SK-N-SH (cell line): Measurements from ENCODE around the gene IER2. TPM values are rescaled to one million over a fixed set of nuclear protein-coding genes. Genes with fewer than 3 reads are reported as not detected.

ENCODE experiments used
- CTCF ChIA-PET: fragments of 300-600, 350-600 bp; formaldehyde crosslinking; extraction: SDS; loops from one replicate; lab custom pipeline; 2021; lab: Yijun Ruan, JAX
- POLR2A ChIA-PET: fragments of 350-600 bp; sonication (Branson Sonifier 250); formaldehyde crosslinking; extraction: SDS; loops from one replicate; lab custom pipeline; 2020; ENCODE audit warnings: antibody characterized with exemption, inconsistent platforms; lab: Yijun Ruan, JAX
- DNase-seq: peaks from one replicate; pipeline ENCODE4 v3.0.0; 2012
- H2AFZ ChIP-seq: fragments of 200-600 bp; sonication (generic); 2 replicates; pipeline ENCODE4 v1.8.1; 2016; ENCODE audit warnings: antibody characterized with exemption, mild to moderate bottlenecking, low read depth
- H3F3A ChIP-seq: fragments of 200-600 bp; sonication (generic); replicated peaks from 2 replicates; pipeline ENCODE3; 2016; ENCODE audit warnings: antibody characterized with exemption, mild to moderate bottlenecking; ENCODE audit not compliant: insufficient read depth
- H3K27ac ChIP-seq, 2 experiments: fragments of 200-500 bp in 1 of 2; fragments of 200-600 bp in 1 of 2; sonication (Bioruptor generic) in 1 of 2; sonication (generic), shearing (Covaris generic) in 1 of 2; 2 replicates each; pipeline versions ENCODE4 v1.5.1 to v1.6.1; 2014 to 2016; ENCODE audit warnings: low read depth in 2 of 2, inconsistent platforms in 1 of 2, low read length in 1 of 2, mild to moderate bottlenecking in 1 of 2, mixed read lengths in 1 of 2
- H3K27me3 ChIP-seq: fragments of 200-600 bp; sonication (generic), shearing (Covaris generic); 2 replicates; pipeline ENCODE4 v1.6.1; 2016; ENCODE audit warnings: mixed run types; ENCODE audit not compliant: insufficient read depth
- H3K36me3 ChIP-seq, 2 experiments: fragments of 200-500 bp in 1 of 2; fragments of 200-600 bp in 1 of 2; sonication (Bioruptor generic) in 1 of 2; sonication (generic) in 1 of 2; replicated peaks in 1 of 2; 2 replicates each; pipeline versions ENCODE3 to v1.5.1; 2014 to 2016; ENCODE audit warnings: low read length in 1 of 2, mild to moderate bottlenecking in 1 of 2; ENCODE audit not compliant: insufficient read depth in 2 of 2, control insufficient read depth in 1 of 2
- H3K4me1 ChIP-seq, 2 experiments: fragments of 200-500 bp in 1 of 2; fragments of 200-600 bp in 1 of 2; sonication (Bioruptor generic) in 1 of 2; sonication (generic), shearing (Covaris generic) in 1 of 2; 2 replicates each; pipeline versions ENCODE4 v1.5.1 to v1.6.1; 2014 to 2016; ENCODE audit warnings: low read depth in 1 of 2, low read length in 1 of 2, mixed run types in 1 of 2; ENCODE audit not compliant: insufficient read depth in 2 of 2, control insufficient read depth in 1 of 2
- H3K4me2 ChIP-seq: fragments of 200-600 bp; sonication (generic), shearing (Covaris generic); 2 replicates; pipeline ENCODE4 v1.6.1; 2017; ENCODE audit warnings: mixed run types
- H3K4me3 ChIP-seq, 2 experiments: fragments of 200-500 bp in 1 of 2; fragments of 200-600 bp in 1 of 2; sonication (Bioruptor generic) in 1 of 2; sonication (generic), shearing (Covaris generic) in 1 of 2; 2 replicates each; pipeline versions ENCODE4 v1.5.1 to v1.8.1; 2014 to 2016; ENCODE audit warnings: low read depth in 2 of 2, inconsistent platforms in 1 of 2, low read length in 1 of 2, mild to moderate bottlenecking in 1 of 2, mixed read lengths in 1 of 2, moderate library complexity in 1 of 2
- H3K79me2 ChIP-seq: fragments of 200-600 bp; sonication (generic); 2 replicates; pipeline ENCODE4 v1.8.1; 2017; ENCODE audit warnings: mild to moderate bottlenecking; ENCODE audit not compliant: insufficient read depth
- H3K9ac ChIP-seq: fragments of 200-600 bp; sonication (generic); 2 replicates; pipeline ENCODE4 v1.6.1; 2017; ENCODE audit warnings: mixed run types
- H3K9me2 ChIP-seq: fragments of 200-600 bp; sonication (generic); 2 replicates; pipeline ENCODE4 v1.6.1; 2017; ENCODE audit warnings: mixed run types
- H3K9me3 ChIP-seq: fragments of 200-600 bp; sonication (generic); 2 replicates; pipeline ENCODE4 v1.6.1; 2017; ENCODE audit warnings: mixed run types, mild to moderate bottlenecking, moderate library complexity
- H4K20me1 ChIP-seq: fragments of 200-600 bp; sonication (generic); 2 replicates; pipeline ENCODE4 v1.6.1; 2017; ENCODE audit warnings: mild to moderate bottlenecking, mixed run types; ENCODE audit not compliant: insufficient read depth
- EP300 ChIP-seq, 2 experiments: IDR thresholded peaks; 2 replicates each; pipeline versions ENCODE4 v1.4.0 to v1.6.1; 2012; ENCODE audit warnings: borderline replicate concordance in 1 of 2, low read depth in 1 of 2, low read length in 1 of 2
- FOXM1 ChIP-seq: IDR thresholded peaks from 2 replicates; pipeline ENCODE4 v1.4.0; 2012; ENCODE audit warnings: low read depth, mild to moderate bottlenecking
- GABPA ChIP-seq: IDR thresholded peaks from 2 replicates; pipeline ENCODE4 v1.4.0; 2012; ENCODE audit warnings: low read depth, mild to moderate bottlenecking
- JUND ChIP-seq: IDR thresholded peaks from 2 replicates; pipeline ENCODE4 v1.4.0; 2012
- MEF2A ChIP-seq: IDR thresholded peaks from 2 replicates; pipeline ENCODE4 v1.4.0; 2012; ENCODE audit warnings: low read depth, borderline replicate concordance
- MXI1 ChIP-seq: IDR thresholded peaks from 2 replicates; pipeline ENCODE4 v1.6.1; 2012; ENCODE audit warnings: mild to moderate bottlenecking, low read depth, low read length, improper control_type of control experiment
- NFIC ChIP-seq: IDR thresholded peaks from 2 replicates; pipeline ENCODE4 v1.4.0; 2012; ENCODE audit warnings: borderline replicate concordance
- NRF1 ChIP-seq: IDR thresholded peaks from 2 replicates; pipeline ENCODE4 v1.6.1; 2012; ENCODE audit warnings: low read depth, mild to moderate bottlenecking, low read length
- RAD21 ChIP-seq: IDR thresholded peaks from 2 replicates; pipeline ENCODE4 v1.6.1; 2012; ENCODE audit warnings: mild to moderate bottlenecking, low read length
- RCOR1 ChIP-seq: fragments of 150-350 bp; IDR thresholded peaks from 2 replicates; pipeline ENCODE4 v1.6.1; 2017; ENCODE audit warnings: antibody characterized with exemption, low read length
- TCF12 ChIP-seq: IDR thresholded peaks from 2 replicates; pipeline ENCODE4 v1.4.0; 2012
- TEAD4 ChIP-seq: IDR thresholded peaks from 2 replicates; pipeline ENCODE4 v1.4.0; 2012; ENCODE audit warnings: mild to moderate bottlenecking, borderline replicate concordance; ENCODE audit not compliant: insufficient read depth
- WGBS: methylation state at CpG from one replicate; pipeline ENCODE4 v1.1.6; 2017; ENCODE audit warnings: low lambda C conversion rate; 5-methylcytosine and 5-hydroxymethylcytosine counted together
- polyA plus RNA-seq, 3 experiments: library from polyadenylated mRNA; depleted of rRNA; stranded (reverse); fragments of >200 nt; gene quantifications; 2 replicates each; pipeline ENCODE4 v1.2.3, GENCODE V29; 2012
- TF ChIP-seq, protein P1 (sequence below): IDR thresholded peaks from 2 replicates; pipeline ENCODE4 v1.6.1; 2012; ENCODE audit warnings: mild to moderate bottlenecking, low read depth, low read length, moderate library complexity

The IER2 gene
- polyA plus RNA-seq, 1 of the 3 experiments (the other 2 are of a cell fraction), result 115 TPM

DNA sequence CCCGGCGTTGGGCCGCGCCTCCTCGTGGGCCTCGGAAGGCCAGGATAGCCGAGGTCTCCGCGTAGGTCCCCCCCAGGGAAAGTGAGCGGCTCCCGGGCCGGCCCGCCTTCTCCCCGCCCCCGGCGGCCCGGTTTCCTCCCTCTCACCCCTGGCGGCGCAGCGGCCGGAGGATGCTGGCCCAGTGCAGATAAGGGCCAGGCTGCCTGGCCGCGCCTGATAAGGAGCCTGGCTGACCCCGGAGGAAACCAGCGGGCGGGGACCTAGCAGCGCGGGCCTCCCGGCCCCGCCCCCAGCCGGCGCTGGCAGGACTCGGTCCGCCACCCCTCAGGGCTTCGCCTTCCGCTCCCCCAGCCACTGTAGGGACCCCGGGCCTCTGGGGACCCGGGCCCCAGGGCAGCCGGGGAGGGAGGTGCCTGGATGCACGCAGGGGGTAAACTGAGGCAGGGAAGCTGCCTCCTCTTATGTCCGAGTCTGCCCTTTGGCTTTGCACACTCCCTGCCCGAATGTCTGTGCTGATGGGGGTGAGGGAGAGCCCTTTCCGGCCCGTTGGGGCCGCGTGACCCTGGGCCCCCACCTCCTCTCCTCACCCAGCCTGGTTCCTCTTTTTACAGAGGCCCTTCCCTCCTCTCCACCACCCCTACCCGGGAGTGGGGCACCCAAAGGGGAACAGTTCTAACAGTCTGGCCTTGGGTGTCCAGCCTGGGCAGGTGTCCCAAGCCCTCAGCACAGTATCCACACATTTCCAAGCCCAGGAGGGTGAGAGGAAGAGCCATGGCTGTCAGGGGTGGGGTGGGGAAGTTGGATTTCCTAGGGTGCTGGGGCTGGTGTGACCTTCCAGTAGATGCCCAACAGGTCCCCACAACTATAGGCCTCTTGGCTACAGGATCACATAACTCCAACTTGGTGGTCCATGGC is 47.3 kb upstream of the IER2 start, which contains the start of gene LYL1 (continued):
- TF ChIP-seq GABPA, result no peak
- no peak for TF ChIP-seq TCF12
- TF ChIP-seq, protein P1, sequence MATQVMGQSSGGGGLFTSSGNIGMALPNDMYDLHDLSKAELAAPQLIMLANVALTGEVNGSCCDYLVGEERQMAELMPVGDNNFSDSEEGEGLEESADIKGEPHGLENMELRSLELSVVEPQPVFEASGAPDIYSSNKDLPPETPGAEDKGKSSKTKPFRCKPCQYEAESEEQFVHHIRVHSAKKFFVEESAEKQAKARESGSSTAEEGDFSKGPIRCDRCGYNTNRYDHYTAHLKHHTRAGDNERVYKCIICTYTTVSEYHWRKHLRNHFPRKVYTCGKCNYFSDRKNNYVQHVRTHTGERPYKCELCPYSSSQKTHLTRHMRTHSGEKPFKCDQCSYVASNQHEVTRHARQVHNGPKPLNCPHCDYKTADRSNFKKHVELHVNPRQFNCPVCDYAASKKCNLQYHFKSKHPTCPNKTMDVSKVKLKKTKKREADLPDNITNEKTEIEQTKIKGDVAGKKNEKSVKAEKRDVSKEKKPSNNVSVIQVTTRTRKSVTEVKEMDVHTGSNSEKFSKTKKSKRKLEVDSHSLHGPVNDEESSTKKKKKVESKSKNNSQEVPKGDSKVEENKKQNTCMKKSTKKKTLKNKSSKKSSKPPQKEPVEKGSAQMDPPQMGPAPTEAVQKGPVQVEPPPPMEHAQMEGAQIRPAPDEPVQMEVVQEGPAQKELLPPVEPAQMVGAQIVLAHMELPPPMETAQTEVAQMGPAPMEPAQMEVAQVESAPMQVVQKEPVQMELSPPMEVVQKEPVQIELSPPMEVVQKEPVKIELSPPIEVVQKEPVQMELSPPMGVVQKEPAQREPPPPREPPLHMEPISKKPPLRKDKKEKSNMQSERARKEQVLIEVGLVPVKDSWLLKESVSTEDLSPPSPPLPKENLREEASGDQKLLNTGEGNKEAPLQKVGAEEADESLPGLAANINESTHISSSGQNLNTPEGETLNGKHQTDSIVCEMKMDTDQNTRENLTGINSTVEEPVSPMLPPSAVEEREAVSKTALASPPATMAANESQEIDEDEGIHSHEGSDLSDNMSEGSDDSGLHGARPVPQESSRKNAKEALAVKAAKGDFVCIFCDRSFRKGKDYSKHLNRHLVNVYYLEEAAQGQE, result no peak
- no peak for TF ChIP-seq NFIC
- peak in 1 of 2 experiments; percentile 56; a peak in 1 of 4 replicates for TF ChIP-seq EP300 (IDR thresholded peaks at IDR 0.05; ENCODE audit: borderline replicate concordance in 1 of 2, low read depth in 1 of 2, low read length in 1 of 2)
- no peak for TF ChIP-seq FOXM1
- TF ChIP-seq TEAD4, result no peak
- no peak for TF ChIP-seq NRF1
- TF ChIP-seq JUND, result no peak
- no peak for TF ChIP-seq RAD21
- TF ChIP-seq, all 33 proteins: peak for 7

DNA sequence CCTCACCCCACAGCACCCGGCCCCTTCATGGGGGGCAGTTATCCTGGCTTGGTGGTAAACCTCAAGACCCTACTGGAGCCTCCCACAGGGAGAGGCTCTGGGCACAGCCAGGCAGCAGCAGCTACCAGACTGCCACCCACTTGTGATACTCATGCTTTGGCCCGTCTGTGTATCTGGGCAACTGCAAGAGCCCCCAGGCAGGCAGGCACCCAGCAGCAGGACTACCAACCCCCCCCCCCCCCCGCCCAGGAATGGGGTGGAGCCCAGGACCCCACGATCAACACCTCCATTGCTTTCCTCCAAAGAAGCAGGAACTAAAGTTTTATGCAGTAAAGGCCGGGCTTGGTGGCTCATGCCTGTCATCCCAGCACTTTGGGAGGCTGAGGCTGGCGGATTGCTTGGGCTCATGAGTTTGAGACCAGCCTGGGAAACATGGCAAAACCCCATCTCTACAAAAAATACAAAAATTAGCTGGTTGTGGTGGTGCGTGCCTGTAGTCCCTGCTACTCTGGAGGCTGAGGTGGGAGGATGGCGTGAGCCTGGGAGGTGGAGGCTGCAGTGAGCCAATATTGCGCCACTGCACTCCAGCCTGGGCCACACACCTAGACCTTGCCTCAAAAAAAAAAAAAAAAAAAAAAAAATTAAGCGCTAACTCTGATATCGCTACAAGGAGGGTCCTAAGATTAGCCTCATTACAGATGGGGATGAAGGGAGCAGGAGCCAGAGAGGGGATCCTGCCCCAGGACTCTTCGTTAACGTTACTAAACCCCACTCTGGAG is 46.4 kb upstream of the IER2 start:
- Histone ChIP-seq H2AFZ (no peak overlapping the region), H3K27me3 (no peaks in the 10 kb centered on the region), H3K4me1 (peaks cover 0 to 24% of the 10 kb centered on the region in 2 experiments; a peak in 3 of 4 replicates), H3K9me3 (no peaks in the 10 kb centered on the region), H3K4me3 (no peak overlapping the region), H3K9me2 (no peaks in the 10 kb centered on the region), H3K9ac (no peak overlapping the region), H3F3A (peaks cover 5% of the 10 kb centered on the region), H3K4me2 (no peak overlapping the region), H3K27ac (peak overlapping the region in 1 of 2 experiments; percentile 92; a peak in 2 of 4 replicates), H4K20me1 (no peaks in the 10 kb centered on the region), H3K36me3 (peaks cover 0 to 13% of the 10 kb centered on the region in 2 experiments), H3K79me2 (peaks cover 12% of the 10 kb centered on the region; the same call in 1 of the 2 replicates)
- no peak for DNase-seq
- ChIA-PET CTCF (interaction anchor here (0.6 to 9.5 kb wide), 14 partner anchors 11 to 139 kb away, joined by 3 to 76 read pairs (median 4); no protein-coding TSS in a partner anchor), POLR2A (interaction anchor here (0.7 kb wide), 1 partner anchor 121 kb away, joined by 6 read pairs; no protein-coding TSS in a partner anchor)
- no peak for TF ChIP-seq MXI1
- no peak for TF ChIP-seq RCOR1
- TF ChIP-seq MEF2A, result no peak
- 94% methylated on average over 10 of the region's 13 CpGs for WGBS
